GM18870 (cell line): ENCODE measurements around the gene PDGFD.

ENCODE experiments used
- ATAC-seq: cut with Tn5 transposase; IDR thresholded peaks from one replicate; pipeline ENCODE4 v1.9.1; 2021; ENCODE audit warnings: moderate library complexity; ENCODE audit not compliant: unreplicated experiment

The PDGFD gene

GRCh38 chr11:104146421-104146820, 17.5 kb downstream of the PDGFD start:
- no peak for ATAC-seq

DNA sequence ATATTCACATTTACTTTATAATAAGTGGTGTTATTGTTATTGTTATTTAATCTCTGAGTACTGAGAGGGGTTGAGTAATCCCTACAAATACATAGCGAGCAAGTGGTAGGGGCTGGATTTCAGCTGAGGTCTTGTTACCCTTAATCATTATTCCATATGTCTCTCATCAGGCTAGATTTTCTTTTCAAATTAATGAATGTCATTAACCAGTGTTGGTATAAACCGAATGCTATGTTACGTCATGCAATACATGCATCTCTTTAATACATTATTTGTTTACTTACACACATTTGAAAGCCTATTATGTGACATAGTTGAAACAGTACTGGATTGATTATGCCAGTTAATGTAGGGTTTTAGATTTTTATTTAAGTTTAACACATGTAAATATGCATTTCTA, 18.9 kb downstream of the PDGFD start:
- no peak for ATAC-seq

- ATAC-seq = no peak
These were observed 21.2 kb downstream of the PDGFD start for GRCh38 chr11:104142698-104143097.

DNA sequence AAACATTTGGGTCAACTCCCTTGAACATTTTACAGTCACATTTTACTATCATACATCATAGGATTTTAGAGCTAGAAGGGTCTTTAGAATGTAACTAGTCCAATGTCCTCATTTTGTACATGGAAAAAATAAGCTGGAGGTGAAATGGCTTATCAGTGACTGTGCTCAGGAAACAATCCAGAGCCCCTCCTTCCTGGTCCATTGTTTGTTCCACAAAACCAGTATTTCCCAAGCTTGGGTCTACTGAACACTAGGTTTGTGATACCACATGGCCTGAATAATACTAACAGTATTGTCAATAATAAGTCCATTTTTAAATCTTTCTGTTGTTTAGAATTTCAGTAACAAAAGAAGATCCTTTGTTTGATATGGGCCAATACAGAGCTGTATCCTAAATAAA, 27.1 kb downstream of the PDGFD start:
- no peak for ATAC-seq

GRCh38 chr11:104134745-104135144, 29.2 kb downstream of the PDGFD start:
- no peak for ATAC-seq

GRCh38 chr11:104130161-104130560, 33.8 kb downstream of the PDGFD start:
- ATAC-seq = no peak

DNA sequence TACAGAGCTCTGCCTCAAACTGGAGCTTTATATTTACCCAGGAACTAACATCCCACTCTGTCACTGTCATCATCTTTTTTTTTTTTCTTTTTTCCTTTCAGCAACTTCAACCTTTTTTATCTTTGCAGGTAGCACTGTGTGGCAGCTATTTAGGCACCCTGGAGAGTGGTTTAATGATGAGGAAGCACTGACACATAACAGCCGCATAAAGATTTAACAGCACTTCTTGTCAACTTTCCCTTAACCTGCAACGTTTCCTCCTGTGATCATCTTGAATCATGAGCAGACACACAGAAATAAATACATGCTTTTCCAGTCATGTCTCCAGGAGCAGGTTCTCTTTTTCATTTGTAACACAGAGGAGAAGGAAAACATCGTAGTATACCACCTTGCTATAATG, 34.8 kb downstream of the PDGFD start:
- no peak for ATAC-seq

DNA sequence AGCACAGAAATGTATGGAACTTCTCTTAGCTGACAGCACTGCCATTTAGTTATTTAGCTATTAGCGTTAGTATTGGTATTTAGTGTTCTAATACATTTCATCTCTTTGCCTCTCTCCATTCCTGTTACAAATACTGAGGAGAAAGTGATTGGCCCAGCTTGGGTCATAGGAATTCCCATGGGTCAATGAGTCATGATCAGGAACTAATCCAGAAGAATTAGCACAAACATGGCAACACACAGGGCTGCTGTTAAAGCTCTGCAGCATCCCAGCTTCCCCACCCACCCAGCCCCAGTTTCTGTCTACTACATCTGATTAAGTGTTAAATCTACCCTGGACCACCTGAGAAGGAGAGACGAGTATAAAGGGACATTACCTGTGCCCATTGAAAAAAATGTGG, 36.1 kb downstream of the PDGFD start:
- no peak for ATAC-seq

DNA sequence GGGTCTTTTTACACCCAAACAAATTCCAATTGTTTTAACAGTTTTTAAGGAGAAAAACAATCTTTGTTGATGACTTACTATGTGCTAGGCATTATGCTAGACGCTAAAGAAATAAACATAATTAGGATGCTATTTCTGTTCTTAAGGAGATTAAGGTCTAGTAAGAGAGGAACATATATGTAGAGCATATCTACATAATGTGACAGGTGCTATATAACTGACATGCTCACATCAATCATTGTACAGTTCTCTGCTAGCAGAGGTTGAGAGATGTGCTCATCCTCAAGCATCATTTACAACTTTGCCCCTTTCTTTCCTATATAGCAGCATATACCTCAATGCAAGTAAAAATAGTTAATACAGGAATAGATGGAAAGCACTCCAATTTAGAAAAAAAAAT, 37.5 kb downstream of the PDGFD start:
- no peak for ATAC-seq

GRCh38 chr11:104124979-104125378, 39.0 kb downstream of the PDGFD start:
- peak; percentile 94 for ATAC-seq

DNA sequence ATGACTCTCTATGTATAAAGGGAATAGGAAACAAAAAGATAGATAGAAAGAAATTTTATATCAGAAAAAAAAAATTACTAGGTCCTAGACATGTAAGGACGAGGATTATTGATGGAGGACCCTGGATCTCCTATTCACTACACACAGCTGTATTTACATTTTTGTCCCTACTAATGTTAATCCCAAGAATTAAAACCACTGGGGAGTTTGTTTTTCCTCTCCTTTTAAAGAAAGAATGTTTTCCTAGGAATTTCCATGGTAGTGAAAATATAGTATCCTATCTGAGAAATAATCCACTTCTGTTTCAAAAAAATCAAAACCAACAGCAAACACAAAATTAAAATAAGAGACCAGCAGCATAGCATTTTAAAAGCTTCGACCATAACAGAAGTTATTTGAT, 41.1 kb downstream of the PDGFD start:
- ATAC-seq = no peak

GRCh38 chr11:104122011-104122635, 41.8 kb downstream of the PDGFD start:
- ATAC-seq = no peak

- no peak for ATAC-seq
These were observed 43.3 kb downstream of the PDGFD start for GRCh38 chr11:104120493-104121137.

- no peak for ATAC-seq
These were observed 45.7 kb downstream of the PDGFD start for GRCh38 chr11:104118105-104118744.

- no peak for ATAC-seq
These were observed 50.4 kb downstream of the PDGFD start for GRCh38 chr11:104113541-104113940.

DNA sequence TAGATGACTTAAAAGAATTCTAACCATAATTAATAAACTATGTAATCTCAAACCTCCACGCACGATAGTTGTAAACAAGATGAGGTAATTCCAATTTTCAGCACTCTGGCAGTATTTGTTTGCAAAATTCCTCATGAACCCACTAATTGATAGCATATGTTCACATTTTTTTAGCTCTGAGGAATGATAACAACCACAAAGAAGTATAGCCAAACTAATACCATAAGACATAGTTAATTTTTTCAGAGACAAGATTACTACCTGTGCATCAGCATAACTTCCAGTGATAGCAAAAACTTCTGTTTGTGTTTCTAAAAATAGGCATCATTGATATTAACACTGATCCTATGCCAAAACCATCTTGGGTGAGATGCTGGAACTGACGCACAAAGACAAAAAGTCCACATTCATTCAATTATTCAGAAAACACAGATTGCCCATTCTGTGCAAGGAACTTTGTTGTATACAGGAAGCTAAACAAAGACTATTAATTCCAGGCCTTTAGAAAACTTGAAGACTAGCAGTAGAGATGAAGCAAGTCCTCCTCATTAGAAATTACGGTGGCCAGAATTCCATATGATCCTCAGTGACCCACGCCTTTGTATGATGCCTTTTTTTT, 57.7 kb downstream of the PDGFD start:
- no peak for ATAC-seq

DNA sequence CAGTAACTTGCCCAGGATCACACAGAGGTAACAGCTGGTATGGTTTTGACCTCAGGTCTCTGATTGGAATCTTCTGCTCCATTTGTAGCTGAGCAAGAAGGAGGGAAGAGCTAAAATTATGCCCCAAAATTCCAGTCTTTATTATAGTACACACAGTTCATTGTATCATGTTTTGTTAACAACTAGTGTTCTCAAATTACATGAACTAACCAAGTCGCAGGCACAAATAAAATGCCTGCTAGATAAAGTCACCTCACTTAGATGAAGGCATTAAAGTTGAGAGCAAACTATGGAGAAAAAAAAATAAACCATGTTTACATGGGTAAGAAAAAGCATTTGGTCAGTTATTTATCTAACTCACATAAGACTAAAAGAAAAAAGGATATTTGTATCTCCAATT, 58.8 kb downstream of the PDGFD start:
- ATAC-seq = no peak

- no peak for ATAC-seq
These were observed 59.3 kb downstream of the PDGFD start for GRCh38 chr11:104104664-104105063.

GRCh38 chr11:104104201-104104600, 59.7 kb downstream of the PDGFD start:
- ATAC-seq = no peak

DNA sequence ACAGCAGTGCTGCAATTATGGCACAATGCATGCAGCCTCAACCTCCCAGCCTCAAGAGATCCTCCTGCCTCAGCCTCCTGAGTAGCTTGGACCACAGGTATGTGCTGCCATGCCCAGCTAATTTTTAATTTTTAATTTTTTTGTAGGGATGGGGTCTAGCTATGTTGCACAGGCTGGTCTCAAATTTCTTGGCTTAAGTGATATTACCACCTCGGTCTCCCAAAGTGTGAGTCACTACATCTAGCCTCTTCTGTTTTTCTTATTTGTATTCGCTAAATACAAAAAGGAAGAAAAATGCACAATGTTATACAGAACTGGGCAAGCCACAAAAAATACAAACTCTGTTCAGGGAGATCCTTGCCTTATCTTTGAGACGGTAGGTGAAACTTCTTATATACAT, 65.4 kb downstream of the PDGFD start:
- ATAC-seq = no peak

GRCh38 chr11:104098132-104098531, 65.8 kb downstream of the PDGFD start:
- peak; percentile 90 for ATAC-seq

DNA sequence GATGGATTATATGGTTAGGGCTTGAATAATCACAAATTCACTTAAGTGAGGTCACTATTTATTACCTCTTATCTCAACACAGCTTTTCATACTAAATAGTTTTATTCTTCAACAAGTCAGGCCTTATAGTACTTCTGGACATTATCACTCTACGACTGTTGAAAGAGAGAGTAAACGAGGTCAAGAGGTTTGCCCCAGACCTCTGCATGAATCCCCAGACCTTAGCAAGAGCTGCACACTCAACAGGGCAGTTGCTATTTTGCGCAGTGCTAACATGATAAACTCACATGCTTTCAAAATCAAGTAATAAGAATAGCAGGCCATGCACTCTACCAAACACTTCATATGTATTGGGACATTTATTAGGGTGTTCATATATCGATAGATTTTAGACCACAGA, 67.0 kb downstream of the PDGFD start:
- ATAC-seq = no peak
